ENCODE measurements around the gene FGFR2.

- TF ChIP-seq CTCF (IDR thresholded peaks at IDR 0.05; ENCODE audit: insufficient read depth, low read depth, low read length), result no peak
- TF ChIP-seq EZH2 (IDR thresholded peaks at IDR 0.05; ENCODE audit: insufficient read depth, low read length), result no peak
These were observed 70.6 kb downstream of the FGFR2 start for GRCh38 chr10:121527690-121528089.

Measured in astrocyte (in vitro differentiated cells and primary cell).